ENCODE results near the gene GTSE1.
A peak's percentile ranks its signal among the peaks of the same experiment; 100 is the strongest.
"Not testable (repeated sequence)": the region's sequence is repeated elsewhere in the genome, so short reads cannot be mapped to it uniquely, and the experiment has no call there.

GTSE1 gene

GRCh38 chr22:46294784-46295183 is 1.9 kb upstream of the GTSE1 start:
- no peak for DNase-seq (ENCODE audit: low spot score)

DNA sequence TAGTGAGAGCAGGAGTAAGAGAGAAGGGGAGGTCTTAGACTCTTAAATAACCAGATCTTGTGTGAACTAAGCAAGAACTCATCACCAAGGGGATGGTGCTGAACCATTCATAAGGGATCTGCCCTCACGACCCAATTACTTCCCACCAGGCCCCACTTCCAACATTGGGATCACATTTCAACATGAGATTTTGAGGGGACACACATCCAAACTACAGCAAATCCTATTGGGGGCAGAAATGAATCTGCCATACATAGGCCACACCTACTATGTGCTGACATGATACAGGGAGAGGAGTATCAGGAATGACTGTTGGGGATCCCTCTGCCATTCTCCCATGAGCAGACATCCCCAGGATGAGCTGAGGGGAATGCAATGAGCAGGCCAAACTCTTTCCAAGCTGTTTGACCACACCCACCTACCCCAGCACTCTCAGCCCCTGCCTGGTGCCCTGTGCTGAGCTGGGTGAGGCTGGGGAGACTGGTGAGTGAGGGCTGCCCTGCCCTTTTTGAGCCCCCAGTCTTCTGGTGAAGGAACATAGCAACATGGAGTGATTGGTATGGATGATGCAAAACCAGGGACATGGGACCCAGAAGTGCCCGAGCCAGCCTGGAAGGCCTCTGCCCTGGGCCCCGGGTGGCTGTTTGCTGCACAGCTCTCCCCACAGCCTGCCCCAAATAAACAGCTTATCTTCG is 1.2 kb upstream of the GTSE1 start:
- DNase-seq (ENCODE audit: low spot score), result no peak

DNA sequence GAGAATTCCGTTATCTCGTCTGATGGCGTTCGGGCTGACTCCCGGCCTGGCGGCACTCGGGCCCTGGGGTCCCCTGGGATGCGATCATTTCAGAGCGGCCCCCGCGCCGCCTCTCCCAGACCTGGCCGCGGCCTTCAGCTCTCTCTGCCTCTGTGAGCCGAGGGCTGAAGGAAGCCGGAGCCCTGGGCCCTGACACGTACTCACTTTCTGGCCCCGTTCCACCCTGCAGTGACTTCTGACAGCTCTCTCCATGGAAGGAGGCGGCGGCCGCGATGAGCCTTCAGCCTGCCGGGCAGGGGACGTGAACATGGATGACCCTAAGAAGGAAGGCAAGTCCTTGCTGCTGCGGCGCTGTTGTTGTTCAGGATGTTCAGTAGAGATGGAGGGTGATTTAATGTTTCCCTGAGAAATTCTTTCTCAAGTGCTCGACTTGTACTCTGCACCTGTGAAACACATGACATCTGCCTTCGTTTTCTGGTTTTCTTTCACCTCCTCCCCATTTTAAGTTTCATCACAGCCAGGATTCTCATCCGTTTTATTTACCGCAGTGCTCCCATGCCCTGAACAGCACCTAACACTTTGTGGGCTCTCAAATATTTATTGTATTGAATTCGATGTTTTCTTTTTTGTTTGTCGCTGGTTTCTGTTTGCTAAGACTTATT is 612 bp downstream of the GTSE1 start:
- DNase-seq (ENCODE audit: low spot score), result peak; percentile 33

DNA sequence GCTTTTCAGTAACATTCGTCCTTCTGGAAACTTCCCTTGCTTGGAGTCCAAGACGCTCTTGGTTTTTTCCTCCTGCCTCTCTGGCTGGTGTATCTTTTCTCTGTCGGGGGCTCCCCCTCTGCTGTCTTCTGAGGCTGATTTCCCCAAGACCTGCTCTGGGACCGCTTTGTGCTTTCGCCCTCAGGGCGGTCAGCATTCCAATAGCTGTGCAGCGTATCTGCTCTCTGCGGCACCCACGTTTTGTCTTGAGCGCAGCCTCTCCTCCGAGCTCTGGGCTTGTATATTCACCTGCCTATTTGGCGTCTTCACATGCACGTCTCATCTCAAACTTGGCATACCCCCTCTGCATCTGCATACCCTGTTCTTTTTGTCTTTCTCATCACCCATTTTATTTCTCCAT is 2.4 kb downstream of the GTSE1 start:
- no peak for DNase-seq (ENCODE audit: low spot score)

- DNase-seq (ENCODE audit: low spot score), result no peak
These were observed 3.8 kb downstream of the GTSE1 start for GRCh38 chr22:46300491-46300890.

- no peak for DNase-seq (ENCODE audit: low spot score)
These were observed 6.8 kb downstream of the GTSE1 start for GRCh38 chr22:46303347-46303965.

DNA sequence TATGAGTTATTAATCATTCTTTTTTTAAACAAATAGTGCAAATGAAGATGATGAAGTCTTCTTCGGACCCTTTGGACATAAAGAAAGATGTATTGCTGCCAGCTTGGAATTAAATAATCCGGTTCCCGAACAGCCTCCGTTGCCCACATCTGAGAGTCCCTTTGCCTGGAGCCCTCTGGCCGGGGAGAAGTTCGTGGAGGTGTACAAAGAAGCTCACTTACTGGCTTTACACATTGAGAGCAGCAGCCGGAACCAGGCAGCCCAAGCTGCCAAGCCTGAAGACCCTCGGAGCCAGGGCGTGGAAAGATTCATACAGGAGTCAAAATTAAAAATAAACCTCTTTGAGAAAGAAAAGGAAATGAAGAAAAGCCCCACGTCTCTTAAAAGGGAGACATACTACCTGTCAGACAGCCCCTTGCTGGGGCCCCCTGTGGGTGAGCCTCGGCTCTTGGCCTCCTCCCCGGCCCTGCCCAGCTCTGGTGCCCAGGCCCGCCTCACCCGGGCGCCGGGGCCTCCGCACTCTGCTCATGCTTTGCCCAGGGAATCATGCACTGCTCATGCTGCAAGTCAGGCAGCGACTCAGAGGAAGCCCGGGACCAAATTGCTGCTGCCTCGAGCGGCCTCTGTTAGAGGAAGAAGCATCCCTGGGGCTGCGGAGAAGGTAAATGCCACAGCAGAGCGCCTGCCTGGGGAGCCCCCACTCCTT is 11.8 kb downstream of the GTSE1 start:
- no peak for DNase-seq (ENCODE audit: low spot score)

DNA sequence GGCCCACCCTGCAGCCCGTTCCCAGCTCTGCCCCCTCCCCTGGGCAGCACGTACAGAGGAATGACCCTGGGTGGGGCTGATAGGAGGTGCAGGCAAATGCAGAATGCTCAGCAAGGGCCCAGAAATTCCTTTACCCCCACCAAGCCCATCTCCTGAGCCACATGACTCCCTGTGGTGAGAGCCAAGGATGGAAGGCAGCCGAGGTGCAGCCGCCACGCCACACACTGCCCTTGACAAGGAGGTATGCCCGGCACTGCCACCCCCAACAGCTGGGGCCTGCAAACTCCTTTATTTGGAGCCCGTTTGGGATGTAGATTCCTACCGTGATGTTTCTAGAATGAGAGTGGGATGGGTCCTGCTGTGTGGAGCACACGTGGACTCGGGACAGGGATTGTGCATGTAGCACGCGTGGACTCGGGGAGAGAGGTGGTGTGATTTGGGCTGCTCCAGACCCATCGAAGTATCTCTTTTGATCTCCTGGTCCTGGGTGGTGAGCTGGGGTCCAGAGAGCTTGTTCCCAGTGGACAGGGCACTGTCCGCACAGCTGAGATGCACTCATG is 12.9 kb downstream of the GTSE1 start:
- DNase-seq (ENCODE audit: low spot score), result no peak

- no peak for DNase-seq (ENCODE audit: low spot score)
These were observed 15.4 kb downstream of the GTSE1 start for GRCh38 chr22:46312056-46312455.

DNA sequence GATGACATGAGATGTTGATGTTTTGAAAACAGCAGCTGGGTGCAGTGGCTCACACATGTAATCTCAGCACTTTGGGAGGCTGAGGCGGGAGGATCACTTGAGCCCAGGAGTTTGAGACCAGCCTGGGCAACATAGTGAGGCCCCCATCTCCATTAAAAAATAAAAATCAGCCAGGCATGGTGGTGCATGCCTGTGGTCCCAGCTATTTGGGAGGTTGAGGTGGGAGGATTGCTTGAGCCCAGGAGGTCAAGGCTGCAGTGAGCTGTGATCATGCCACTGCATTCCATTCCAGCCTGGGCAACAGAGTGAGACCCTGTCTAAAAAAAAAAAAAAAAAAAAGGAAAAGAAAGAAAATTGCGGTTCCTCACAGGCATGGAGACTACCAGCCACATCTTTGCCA is 16.2 kb downstream of the GTSE1 start:
- not testable (repeated sequence) for DNase-seq (ENCODE audit: low spot score)

DNA sequence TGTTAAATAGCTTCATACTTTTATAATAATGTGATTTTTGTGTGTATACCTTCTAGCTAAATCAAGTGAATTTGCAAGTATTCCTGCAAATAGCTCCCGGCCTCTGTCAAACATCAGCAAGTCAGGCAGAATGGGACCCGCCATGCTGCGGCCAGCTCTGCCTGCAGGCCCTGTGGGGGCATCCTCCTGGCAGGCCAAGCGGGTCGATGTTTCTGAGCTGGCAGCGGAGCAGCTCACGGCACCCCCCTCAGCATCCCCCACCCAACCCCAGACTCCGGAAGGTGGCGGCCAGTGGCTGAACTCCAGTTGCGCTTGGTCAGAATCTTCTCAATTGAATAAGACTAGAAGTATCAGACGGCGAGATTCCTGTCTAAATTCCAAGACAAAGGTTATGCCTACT is 19.3 kb downstream of the GTSE1 start:
- no peak for DNase-seq (ENCODE audit: low spot score)

- DNase-seq (ENCODE audit: low spot score), result no peak
These were observed 21.0 kb downstream of the GTSE1 start for GRCh38 chr22:46317646-46318045.

- DNase-seq (ENCODE audit: low spot score), result no peak
These were observed 21.9 kb downstream of the GTSE1 start for GRCh38 chr22:46318576-46318975.

DNA sequence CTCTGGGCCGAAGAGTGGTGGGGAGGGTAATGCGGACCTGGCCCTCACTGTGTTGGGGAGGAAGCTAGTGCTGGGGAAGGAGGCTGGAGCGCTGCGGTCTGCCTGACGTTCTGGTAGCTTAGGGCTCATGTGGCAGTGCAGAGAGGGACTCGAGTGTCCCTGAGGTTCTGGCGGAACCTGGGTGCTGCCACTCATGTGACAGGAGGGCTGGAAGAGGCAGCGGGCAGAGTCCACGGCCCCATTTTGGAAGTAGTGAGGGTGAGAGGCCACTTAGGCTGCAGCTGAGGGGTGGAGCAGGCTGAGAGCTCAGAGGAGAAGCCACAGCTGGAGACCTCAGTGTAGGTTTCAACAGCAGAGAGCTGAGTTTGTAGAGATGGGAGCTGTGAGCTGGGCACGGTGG is 22.6 kb downstream of the GTSE1 start:
- DNase-seq (ENCODE audit: low spot score), result no peak

DNA sequence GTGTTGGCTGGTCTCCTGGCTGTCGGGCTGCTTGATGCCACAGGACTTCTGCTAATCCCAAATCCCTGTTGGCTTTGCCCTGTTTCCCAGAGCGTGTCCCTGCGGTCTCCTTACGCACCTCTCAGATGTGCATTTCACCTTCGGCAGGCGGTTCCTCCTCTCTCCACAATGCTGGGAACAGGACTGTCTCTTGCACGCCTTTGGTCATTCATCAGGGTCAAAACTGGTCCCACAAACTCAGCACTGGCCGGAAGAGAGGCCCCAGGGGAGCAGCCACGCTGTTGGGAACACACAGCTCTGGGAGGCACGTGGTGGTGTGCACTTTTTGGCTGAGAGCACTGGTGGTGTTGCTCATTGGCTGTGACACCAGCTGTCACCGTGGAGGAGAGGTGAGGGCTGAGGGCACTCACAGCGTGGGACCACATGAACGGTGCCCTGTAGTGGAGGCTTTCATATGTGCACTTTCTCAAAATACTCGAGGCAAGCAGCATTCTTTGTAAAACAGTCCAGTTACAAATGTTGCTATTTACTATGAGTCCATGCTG is 23.6 kb downstream of the GTSE1 start:
- no peak for DNase-seq (ENCODE audit: low spot score)

GRCh38 chr22:46320716-46321386 is 24.2 kb downstream of the GTSE1 start:
- DNase-seq (ENCODE audit: low spot score), result no peak

- DNase-seq (ENCODE audit: low spot score), result no peak
These were observed 26.0 kb downstream of the GTSE1 start for GRCh38 chr22:46322711-46323110.

DNA sequence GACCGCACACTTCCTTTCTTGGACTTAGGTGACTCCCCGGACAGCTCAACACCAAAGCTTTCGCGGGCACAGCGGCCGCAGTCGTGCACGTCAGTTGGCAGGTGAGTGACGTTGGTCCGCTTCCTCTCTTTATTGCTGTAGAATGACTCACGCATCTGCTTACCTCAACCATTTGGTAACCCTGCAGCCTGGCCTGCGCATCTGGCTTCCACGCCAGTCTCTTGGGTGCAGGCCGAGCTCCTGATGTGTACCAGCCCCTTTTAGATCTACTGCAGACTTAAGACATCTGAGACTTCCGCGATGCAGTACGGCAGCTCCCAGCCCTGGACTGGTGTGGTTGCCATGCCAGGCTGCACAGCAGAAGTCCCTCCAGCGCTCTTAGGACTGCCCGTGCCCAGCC is 26.5 kb downstream of the GTSE1 start:
- no peak for DNase-seq (ENCODE audit: low spot score)

GRCh38 chr22:46326066-46326680 is 29.5 kb downstream of the GTSE1 start:
- no peak for DNase-seq (ENCODE audit: low spot score)

- DNase-seq (ENCODE audit: low spot score), result no peak
These were observed 31.2 kb downstream of the GTSE1 start for GRCh38 chr22:46327691-46328465.
